Activated T-cell treated with anti-CD3 and anti-CD28 coated beads for 24 hours (primary cell): ENCODE data around the gene DUT.

Experiments
- DNase-seq: peaks from one replicate; pipeline ENCODE4 v3.0.0-alpha.2; 2020; ENCODE audit warnings: low read depth

Gene DUT

GRCh38 chr15:48371550-48371949, 40.3 kb downstream of the DUT start:
- DNase-seq, result no peak

GRCh38 chr15:48371961-48372360, 40.7 kb downstream of the DUT start:
- no peak for DNase-seq

GRCh38 chr15:48373821-48374451, 42.7 kb downstream of the DUT start:
- DNase-seq, result no peak

GRCh38 chr15:48374472-48374871, 43.2 kb downstream of the DUT start:
- no peak for DNase-seq

- no peak for DNase-seq
Observed at GRCh38 chr15:48375767-48376166, 44.5 kb downstream of the DUT start.

- DNase-seq, result no peak
Observed at GRCh38 chr15:48380198-48380597, 49.0 kb downstream of the DUT start.

- no peak for DNase-seq
Observed at GRCh38 chr15:48381861-48382260, 50.6 kb downstream of the DUT start.

- no peak for DNase-seq
Observed at GRCh38 chr15:48383031-48383430, 51.8 kb downstream of the DUT start.

- DNase-seq, result no peak
Observed at GRCh38 chr15:48384616-48385015, 53.4 kb downstream of the DUT start.

GRCh38 chr15:48385031-48385830, 54.0 kb downstream of the DUT start:
- no peak for DNase-seq

GRCh38 chr15:48388016-48388851, 57.0 kb downstream of the DUT start:
- DNase-seq, result no peak

GRCh38 chr15:48388910-48389309, 57.7 kb downstream of the DUT start:
- DNase-seq, result no peak

GRCh38 chr15:48389691-48390143, 58.5 kb downstream of the DUT start:
- no peak for DNase-seq

- DNase-seq, result no peak
Observed at GRCh38 chr15:48391950-48392349, 60.7 kb downstream of the DUT start.

- no peak for DNase-seq
Observed at GRCh38 chr15:48392356-48392755, 61.1 kb downstream of the DUT start.
